ENCODE measurements around the gene EXOC2. TPM values are rescaled to one million over a fixed set of nuclear protein-coding genes. Genes with fewer than 3 reads are reported as not detected.

Gene EXOC2
- total and polyA plus RNA-seq, 10 of the 15 experiments (the other 5 are each of a cell fraction or from before 2014, with no cell fraction given): 8.7 to 32.8 (median 20.7) TPM

GRCh38 chr6:599576-600448 lies 93.1 kb downstream of the EXOC2 start:
- in situ Hi-C loops (cut with MboI) (loop anchor here (5.0 kb wide), 2 partner anchors 182 to 797 kb away; no protein-coding TSS in a partner anchor), intact Hi-C loops (cut with micrococcal nuclease; ENCODE audit: unreplicated experiment) (loop anchor here (10.0 kb wide), 1 partner anchor 835 kb away; no protein-coding TSS in a partner anchor)
- FAIRE-seq (no peak), DNase-seq (ENCODE audit: low read depth, low spot score) (no peak), ATAC-seq (no peak)
- no peaks in the 10 kb centered on the region for H3K27me3 ChIP-seq (replicated peaks in 1 of 2; ENCODE audit: control insufficient read depth in 2 of 2, insufficient read depth in 2 of 2, low read length in 1 of 2)
- H3K27ac ChIP-seq (ENCODE audit: control insufficient read depth, insufficient read depth): no peak overlapping the region
- H3K9ac ChIP-seq (ENCODE audit: control insufficient read depth, insufficient read depth, low read length): no peak overlapping the region
- TF ChIP-seq MEF2A (IDR thresholded peaks at IDR 0.05; ENCODE audit: insufficient read depth, low read depth, low read length) (no peak), ZNF217 (IDR thresholded peaks at IDR 0.05) (no peak), NFYA (IDR thresholded peaks at IDR 0.05; ENCODE audit: borderline replicate concordance, low read depth, low read length) (no peak), REST (IDR thresholded peaks at IDR 0.05; ENCODE audit: low read depth, low read length) (no peak), ZNF592 (IDR thresholded peaks at IDR 0.05) (no peak), ATF3 (IDR thresholded peaks at IDR 0.05; ENCODE audit: borderline replicate concordance, extremely low read depth, low read depth, low read length) (no peak), YY1 (IDR thresholded peaks at IDR 0.05; ENCODE audit: low read depth, low read length) (no peak), NR2F1 (conservative IDR thresholded peaks at IDR 0.05) (no peak), RB1 (IDR thresholded peaks at IDR 0.05; ENCODE audit: borderline replicate concordance) (no peak), KAT2A (conservative IDR thresholded peaks at IDR 0.05; ENCODE audit: control insufficient read depth, low read depth, low read length) (no peak), GABPA (IDR thresholded peaks at IDR 0.05; ENCODE audit: low read depth) (no peak), EGR1 (IDR thresholded peaks at IDR 0.05; ENCODE audit: borderline replicate concordance in 1 of 2, low read depth in 2 of 2, low read length in 2 of 2) (no peak), PML (IDR thresholded peaks at IDR 0.05; ENCODE audit: low read length) (no peak)
- H3K9me3 ChIP-seq (replicated peaks; ENCODE audit: control insufficient read depth, insufficient read depth, low read length): peaks cover 4% of the 10 kb centered on the region
- no peak overlapping the region for H3K4me3 ChIP-seq
- no peaks in the 10 kb centered on the region for H4K20me1 ChIP-seq (ENCODE audit: control insufficient read depth, insufficient read depth)
- SMC1A ChIA-PET (ENCODE audit: uncharacterized antibody, unreplicated experiment): interaction anchor here (0.9 kb wide), 1 partner anchor 8 kb away, joined by 3 read pairs; no protein-coding TSS in a partner anchor
- BruUV-seq (replicated peaks): no TSS peak
- 96% methylated on average over 7 of the region's 7 CpGs for WGBS (ENCODE audit: insufficient coverage, insufficient replicate concordance, low lambda C conversion rate, missing lambda C conversion rate)
- H3K4me1 ChIP-seq (ENCODE audit: control insufficient read depth, insufficient read depth, low read length): no peaks in the 10 kb centered on the region
- RAD21 ChIA-PET (ENCODE audit: unreplicated experiment): no interaction called here
- H2AFZ ChIP-seq (ENCODE audit: control insufficient read depth, low read depth, low read length): no peak overlapping the region
- H3K79me2 ChIP-seq (ENCODE audit: control insufficient read depth, insufficient read depth, low read length): no peaks in the 10 kb centered on the region
- POLR2A ChIA-PET: no interaction called here
- no peaks in the 10 kb centered on the region; a peak in 2 of 4 replicates for H3K36me3 ChIP-seq (ENCODE audit: control insufficient read depth in 2 of 2, insufficient read depth in 2 of 2, low read length in 1 of 2)
- H3K4me2 ChIP-seq (ENCODE audit: control insufficient read depth, insufficient read depth): no peak overlapping the region
- CTCF ChIA-PET: interaction anchor here (0.7 to 0.8 kb wide), 2 partner anchors 85 to 99 kb away, joined by 3 read pairs; no protein-coding TSS in a partner anchor
